ENCODE data around the gene CHRNA10. TPM values are rescaled to one million over a fixed set of nuclear protein-coding genes. Genes with fewer than 3 reads are reported as not detected.

CHRNA10 gene
- total and polyA plus RNA-seq, 2 of the 13 experiments (the other 11 are each of a cell fraction or from before 2014, with no cell fraction given) = 0.53 to 0.71 TPM

DNA sequence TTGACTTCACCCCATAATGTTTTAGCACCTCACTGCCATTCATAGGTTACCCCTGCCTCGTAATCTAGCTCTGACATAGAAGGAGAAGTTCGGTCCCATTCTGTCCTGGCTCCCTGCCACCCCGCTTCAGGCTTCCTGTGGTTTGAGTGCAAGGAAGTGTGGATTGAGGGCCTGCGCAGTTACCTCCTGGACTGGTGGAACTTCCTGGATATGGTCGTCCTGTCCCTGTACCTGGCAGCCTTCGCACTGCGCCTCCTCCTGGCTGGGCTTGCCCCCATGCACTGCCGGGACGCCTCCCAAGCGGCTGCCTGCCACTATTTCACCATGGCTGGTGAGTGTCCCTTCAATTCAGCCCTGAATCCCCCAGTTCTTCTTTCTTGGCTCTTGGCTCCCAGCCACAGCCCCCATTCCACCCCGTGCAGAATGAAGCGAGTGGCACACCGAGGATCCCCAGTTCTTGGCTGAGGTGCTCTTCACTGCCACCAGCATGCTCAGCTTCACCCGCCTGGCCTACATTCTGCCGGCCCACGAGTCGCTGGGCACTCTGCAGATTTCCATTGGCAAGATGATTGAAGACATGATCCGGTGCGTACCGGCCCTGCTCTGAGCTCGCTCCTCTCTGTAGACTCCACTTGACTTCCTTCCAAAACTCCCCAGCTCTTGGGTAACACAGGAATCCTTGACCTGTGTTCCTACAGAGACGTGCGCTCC lies 44.8 kb downstream of the CHRNA10 start:
- no peaks in the 10 kb centered on the region for H3K36me3 ChIP-seq (replicated peaks in 1 of 2; ENCODE audit: control insufficient read depth in 1 of 2, insufficient read depth in 2 of 2, low read length in 2 of 2)
- no peak overlapping the region for H2AFZ ChIP-seq (ENCODE audit: low read length)
- no peak for DNase-seq (ENCODE audit: low spot score)
- ChIA-PET CTCF (ENCODE audit: low intra/inter-chr PET ratio, low total read pairs) (no interaction called here), POLR2A (no interaction called here)
- in situ Hi-C loops (cut with HindIII; ENCODE audit: extremely low pct_ligation_motif_present, low pct_unique_long_range_greater_than_20kb) (no loop called here), intact Hi-C loops (cut with micrococcal nuclease; ENCODE audit: unreplicated experiment) (no loop called here)
- H3K4me2 ChIP-seq (ENCODE audit: low read depth, low read length) = no peak overlapping the region
- no TSS peak for BruUV-seq (replicated peaks)
- peak; percentile 54 for ATAC-seq
- no peaks in the 10 kb centered on the region for H4K20me1 ChIP-seq (ENCODE audit: insufficient read depth, low read length)
- H3K9ac ChIP-seq (ENCODE audit: insufficient read depth, low read depth, low read length) = no peak overlapping the region
- no peaks in the 10 kb centered on the region for H3K9me3 ChIP-seq (ENCODE audit: low read length)
- H3K4me1 ChIP-seq (ENCODE audit: insufficient read depth, low read length) = no peaks in the 10 kb centered on the region
- WGBS (ENCODE audit: low lambda C conversion rate) = 70% methylated on average over 23 of the region's 23 CpGs
- no peaks in the 10 kb centered on the region for H3K79me2 ChIP-seq (ENCODE audit: insufficient read depth, low read length)
- H3K27me3 ChIP-seq (ENCODE audit: control insufficient read depth in 1 of 2, insufficient read depth in 2 of 2, low read length in 2 of 2) = 0 out of 5 replicates have a peak, but pooled peaks cover under 1 to 1% of the 10 kb centered on the region in 2 experiments
- TF ChIP-seq TOE1 (CRISPR knock-in tag; IDR thresholded peaks at IDR 0.05) = no peak
- TF ChIP-seq ZNF556 (CRISPR knock-in tag; IDR thresholded peaks at IDR 0.05; ENCODE audit: borderline replicate concordance) = no peak
- no peak for TF ChIP-seq NONO (IDR thresholded peaks at IDR 0.05)
- TF ChIP-seq NONO (CRISPR knock-in tag; conservative IDR thresholded peaks at IDR 0.05) = no peak
- no peak for FAIRE-seq
- no peak overlapping the region for H3K27ac ChIP-seq (ENCODE audit: extremely low read length, insufficient read depth, low read length)
- no peak overlapping the region for H3K4me3 ChIP-seq (replicated peaks in 1 of 3; ENCODE audit: insufficient read depth in 1 of 3, low read depth in 2 of 3, low read length in 3 of 3)

DNA sequence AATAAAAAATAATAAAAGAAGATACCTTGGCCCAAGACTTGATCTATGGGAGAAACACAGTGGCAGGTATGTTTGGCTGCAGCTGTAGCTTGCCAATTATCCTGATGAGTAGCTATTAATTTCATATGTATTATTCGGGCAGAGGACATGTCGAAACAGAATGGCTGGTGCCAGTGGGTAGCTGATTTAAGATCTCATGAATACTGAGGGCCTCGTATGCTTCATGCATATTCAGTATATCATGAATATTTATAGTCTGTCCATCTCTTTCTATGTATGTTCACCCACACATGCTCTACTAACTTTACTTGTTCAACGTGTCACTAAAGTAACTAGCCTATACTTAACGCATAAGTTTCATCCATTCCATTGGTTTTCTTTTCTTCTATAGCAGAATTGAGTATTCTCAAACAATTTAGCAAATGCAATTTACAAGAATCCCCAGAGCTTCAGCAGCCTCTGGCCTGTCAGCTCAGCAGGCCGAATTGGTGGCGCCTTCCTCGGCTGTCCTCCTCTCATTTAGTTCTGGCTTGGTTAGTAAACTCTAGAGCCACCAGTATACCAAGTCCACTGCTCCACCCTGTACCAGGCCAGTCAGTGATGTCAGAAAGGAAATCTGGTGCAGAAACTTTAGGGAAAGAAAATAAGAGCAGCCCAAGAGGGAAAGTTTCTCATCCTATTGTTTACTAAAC lies 47.3 kb downstream of the CHRNA10 start:
- no peaks in the 10 kb centered on the region for H3K4me1 ChIP-seq (ENCODE audit: insufficient read depth, low read length)
- H3K27ac ChIP-seq (ENCODE audit: extremely low read length, insufficient read depth, low read length) = no peak overlapping the region
- intact Hi-C loops (cut with micrococcal nuclease; ENCODE audit: unreplicated experiment) (no loop called here), in situ Hi-C loops (cut with HindIII; ENCODE audit: extremely low pct_ligation_motif_present, low pct_unique_long_range_greater_than_20kb) (no loop called here)
- no peaks in the 10 kb centered on the region for H3K79me2 ChIP-seq (ENCODE audit: insufficient read depth, low read length)
- no peak overlapping the region for H2AFZ ChIP-seq (ENCODE audit: low read length)
- TF ChIP-seq, protein P1, sequence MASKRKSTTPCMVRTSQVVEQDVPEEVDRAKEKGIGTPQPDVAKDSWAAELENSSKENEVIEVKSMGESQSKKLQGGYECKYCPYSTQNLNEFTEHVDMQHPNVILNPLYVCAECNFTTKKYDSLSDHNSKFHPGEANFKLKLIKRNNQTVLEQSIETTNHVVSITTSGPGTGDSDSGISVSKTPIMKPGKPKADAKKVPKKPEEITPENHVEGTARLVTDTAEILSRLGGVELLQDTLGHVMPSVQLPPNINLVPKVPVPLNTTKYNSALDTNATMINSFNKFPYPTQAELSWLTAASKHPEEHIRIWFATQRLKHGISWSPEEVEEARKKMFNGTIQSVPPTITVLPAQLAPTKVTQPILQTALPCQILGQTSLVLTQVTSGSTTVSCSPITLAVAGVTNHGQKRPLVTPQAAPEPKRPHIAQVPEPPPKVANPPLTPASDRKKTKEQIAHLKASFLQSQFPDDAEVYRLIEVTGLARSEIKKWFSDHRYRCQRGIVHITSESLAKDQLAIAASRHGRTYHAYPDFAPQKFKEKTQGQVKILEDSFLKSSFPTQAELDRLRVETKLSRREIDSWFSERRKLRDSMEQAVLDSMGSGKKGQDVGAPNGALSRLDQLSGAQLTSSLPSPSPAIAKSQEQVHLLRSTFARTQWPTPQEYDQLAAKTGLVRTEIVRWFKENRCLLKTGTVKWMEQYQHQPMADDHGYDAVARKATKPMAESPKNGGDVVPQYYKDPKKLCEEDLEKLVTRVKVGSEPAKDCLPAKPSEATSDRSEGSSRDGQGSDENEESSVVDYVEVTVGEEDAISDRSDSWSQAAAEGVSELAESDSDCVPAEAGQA (IDR thresholded peaks at IDR 0.05; ENCODE audit: low read depth) = no peak
- TF ChIP-seq, protein P1 (CRISPR knock-in tag; IDR thresholded peaks at IDR 0.05; ENCODE audit: borderline replicate concordance) = no peak
- TF ChIP-seq FOXJ3 (CRISPR knock-in tag; IDR thresholded peaks at IDR 0.05; ENCODE audit: borderline replicate concordance) (no peak), KLF16 (CRISPR knock-in tag; IDR thresholded peaks at IDR 0.05) (no peak), RBM39 (IDR thresholded peaks at IDR 0.05; ENCODE audit: low read depth, low read length, poor library complexity, severe bottlenecking) (no peak), GZF1 (CRISPR knock-in tag; IDR thresholded peaks at IDR 0.05) (no peak), MAFK (conservative IDR thresholded peaks at IDR 0.05 in 1 of 2, IDR thresholded peaks at IDR 0.05 in 1 of 2; ENCODE audit: low read length in 2 of 2) (no peak), ZNF879 (CRISPR knock-in tag; IDR thresholded peaks at IDR 0.05) (no peak)
- WGBS (ENCODE audit: low lambda C conversion rate) = 29% methylated on average over 7 of the region's 8 CpGs
- H3K9me3 ChIP-seq (ENCODE audit: low read length) = no peaks in the 10 kb centered on the region
- CTCF ChIA-PET (ENCODE audit: low intra/inter-chr PET ratio, low total read pairs) = no interaction called here
- no peaks in the 10 kb centered on the region for H3K36me3 ChIP-seq (replicated peaks in 1 of 2; ENCODE audit: control insufficient read depth in 1 of 2, insufficient read depth in 2 of 2, low read length in 2 of 2)
- no TSS peak for BruUV-seq (replicated peaks)
- POLR2A ChIA-PET = no interaction called here
- DNase-seq (ENCODE audit: low spot score) (no peak), FAIRE-seq (no peak), ATAC-seq (no peak)
- H3K4me3 ChIP-seq (replicated peaks in 1 of 3; ENCODE audit: insufficient read depth in 1 of 3, low read depth in 2 of 3, low read length in 3 of 3) = no peak overlapping the region
- no peak overlapping the region for H3K4me2 ChIP-seq (ENCODE audit: low read depth, low read length)
- H3K27me3 ChIP-seq (ENCODE audit: control insufficient read depth in 1 of 2, insufficient read depth in 2 of 2, low read length in 2 of 2) = peaks cover 1 to 12% of the 10 kb centered on the region in 2 experiments; a peak in 1 of 5 replicates
- H4K20me1 ChIP-seq (ENCODE audit: insufficient read depth, low read length) = no peaks in the 10 kb centered on the region
- H3K9ac ChIP-seq (ENCODE audit: insufficient read depth, low read depth, low read length) = no peak overlapping the region
